ENCODE data around the gene SPRY1.

Gene SPRY1

GRCh38 chr4:123406872-123407271 is 10.3 kb downstream of the SPRY1 start:
- H3K4me3 ChIP-seq (ENCODE audit: low read length) = no peak overlapping the region
- TF ChIP-seq, protein P1, sequence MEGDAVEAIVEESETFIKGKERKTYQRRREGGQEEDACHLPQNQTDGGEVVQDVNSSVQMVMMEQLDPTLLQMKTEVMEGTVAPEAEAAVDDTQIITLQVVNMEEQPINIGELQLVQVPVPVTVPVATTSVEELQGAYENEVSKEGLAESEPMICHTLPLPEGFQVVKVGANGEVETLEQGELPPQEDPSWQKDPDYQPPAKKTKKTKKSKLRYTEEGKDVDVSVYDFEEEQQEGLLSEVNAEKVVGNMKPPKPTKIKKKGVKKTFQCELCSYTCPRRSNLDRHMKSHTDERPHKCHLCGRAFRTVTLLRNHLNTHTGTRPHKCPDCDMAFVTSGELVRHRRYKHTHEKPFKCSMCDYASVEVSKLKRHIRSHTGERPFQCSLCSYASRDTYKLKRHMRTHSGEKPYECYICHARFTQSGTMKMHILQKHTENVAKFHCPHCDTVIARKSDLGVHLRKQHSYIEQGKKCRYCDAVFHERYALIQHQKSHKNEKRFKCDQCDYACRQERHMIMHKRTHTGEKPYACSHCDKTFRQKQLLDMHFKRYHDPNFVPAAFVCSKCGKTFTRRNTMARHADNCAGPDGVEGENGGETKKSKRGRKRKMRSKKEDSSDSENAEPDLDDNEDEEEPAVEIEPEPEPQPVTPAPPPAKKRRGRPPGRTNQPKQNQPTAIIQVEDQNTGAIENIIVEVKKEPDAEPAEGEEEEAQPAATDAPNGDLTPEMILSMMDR (IDR thresholded peaks at IDR 0.05; ENCODE audit: insufficient read depth, low read depth, low read length, missing control alignments) = no peak
- no peak for DNase-seq (ENCODE audit: low read depth)

DNA sequence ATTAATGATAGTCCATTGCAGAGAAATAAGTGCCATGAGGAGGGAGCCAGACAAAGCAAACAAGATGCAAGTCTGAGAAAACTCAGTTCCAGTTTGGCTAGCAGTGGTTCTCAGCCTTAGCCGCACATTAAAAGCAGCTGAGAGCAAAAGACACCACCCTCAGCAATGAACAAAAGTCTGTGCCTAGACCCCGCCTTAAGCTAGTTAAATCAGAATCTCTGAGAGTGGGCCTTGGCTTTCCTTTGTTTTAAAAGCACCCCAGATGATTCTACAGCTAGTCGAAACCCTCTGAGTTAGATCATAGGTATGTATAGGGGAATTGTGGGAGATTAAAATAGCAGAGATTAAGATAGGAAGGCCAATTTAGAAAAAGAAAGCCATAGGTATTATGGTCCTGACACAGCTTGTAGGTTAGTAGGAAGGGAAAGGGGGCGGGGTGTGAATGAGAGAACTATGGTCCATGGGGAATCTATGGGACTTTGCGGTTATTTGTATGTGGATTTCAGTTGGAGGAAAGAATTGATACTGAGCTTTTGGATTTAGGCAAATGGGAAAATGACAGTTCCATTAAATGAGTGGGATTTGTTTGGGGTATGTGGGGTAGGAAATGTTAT is 12.0 kb downstream of the SPRY1 start:
- TF ChIP-seq, protein P1 (IDR thresholded peaks at IDR 0.05; ENCODE audit: insufficient read depth, low read depth, low read length, missing control alignments) = no peak
- H3K4me3 ChIP-seq (ENCODE audit: low read length) = no peak overlapping the region
- no peak for DNase-seq (ENCODE audit: low read depth)

DNA sequence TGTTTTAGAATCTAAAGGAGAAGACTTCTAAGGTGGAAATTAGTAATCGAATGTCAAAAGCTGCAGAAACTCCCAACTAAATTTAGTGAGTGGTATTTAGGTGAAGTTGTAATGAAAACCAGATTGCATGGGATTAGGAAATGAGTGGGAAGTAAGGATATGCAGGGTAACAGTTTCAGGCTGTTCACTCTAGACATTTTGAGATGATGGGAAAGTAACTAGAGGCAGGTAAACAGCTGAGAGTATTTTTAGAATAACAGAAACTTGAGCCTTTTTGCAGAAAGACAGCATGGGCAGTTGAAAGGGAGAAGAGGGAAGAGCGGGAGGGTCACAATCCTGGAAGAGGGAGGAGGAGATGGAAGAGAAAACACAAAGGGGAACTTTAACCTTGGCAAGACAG is 12.7 kb downstream of the SPRY1 start:
- H3K4me3 ChIP-seq (ENCODE audit: low read length) = no peak overlapping the region
- no peak for DNase-seq (ENCODE audit: low read depth)
- TF ChIP-seq, protein P1 (IDR thresholded peaks at IDR 0.05; ENCODE audit: insufficient read depth, low read depth, low read length, missing control alignments) = no peak

DNA sequence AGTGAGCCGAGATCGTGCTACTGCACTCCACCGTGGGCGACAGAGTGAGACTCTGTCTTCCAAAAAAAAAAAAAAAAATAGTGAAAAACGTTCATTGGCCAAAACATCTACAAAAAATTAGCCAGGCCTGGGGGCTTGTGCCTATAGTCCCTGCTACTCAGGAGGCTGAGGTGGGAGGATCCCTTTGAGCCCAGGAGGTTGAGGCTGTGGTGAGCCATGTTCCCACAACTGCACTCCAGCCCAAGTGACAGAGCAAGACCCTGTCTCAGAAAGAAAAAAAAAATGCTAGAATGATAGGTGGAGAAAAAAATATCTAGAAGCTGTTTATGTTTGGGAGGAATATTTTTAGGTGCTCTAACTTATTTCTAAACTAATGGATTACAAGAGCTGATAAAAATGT is 14.9 kb downstream of the SPRY1 start:
- DNase-seq (ENCODE audit: low read depth) = no peak
- no peak overlapping the region for H3K4me3 ChIP-seq (ENCODE audit: low read length)
- TF ChIP-seq, protein P1 (IDR thresholded peaks at IDR 0.05; ENCODE audit: insufficient read depth, low read depth, low read length, missing control alignments) = no peak

GRCh38 chr4:123412091-123412505 is 15.5 kb downstream of the SPRY1 start:
- TF ChIP-seq, protein P1 (IDR thresholded peaks at IDR 0.05; ENCODE audit: insufficient read depth, low read depth, low read length, missing control alignments) = no peak
- DNase-seq (ENCODE audit: low read depth) = no peak
- no peak overlapping the region for H3K4me3 ChIP-seq (ENCODE audit: low read length)

GRCh38 chr4:123412700-123413512 is 16.3 kb downstream of the SPRY1 start:
- TF ChIP-seq, protein P1 (IDR thresholded peaks at IDR 0.05; ENCODE audit: insufficient read depth, low read depth, low read length, missing control alignments) = no peak

More at GRCh38 chr4:123412700-123413512, 16.3 kb downstream of the SPRY1 start:
- H3K4me3 ChIP-seq (ENCODE audit: low read length) = no peak overlapping the region
- no peak for DNase-seq (ENCODE audit: low read depth)

Data from epithelial cell of esophagus (primary cell).